ENCODE data around the gene HBS1L.

DNA sequence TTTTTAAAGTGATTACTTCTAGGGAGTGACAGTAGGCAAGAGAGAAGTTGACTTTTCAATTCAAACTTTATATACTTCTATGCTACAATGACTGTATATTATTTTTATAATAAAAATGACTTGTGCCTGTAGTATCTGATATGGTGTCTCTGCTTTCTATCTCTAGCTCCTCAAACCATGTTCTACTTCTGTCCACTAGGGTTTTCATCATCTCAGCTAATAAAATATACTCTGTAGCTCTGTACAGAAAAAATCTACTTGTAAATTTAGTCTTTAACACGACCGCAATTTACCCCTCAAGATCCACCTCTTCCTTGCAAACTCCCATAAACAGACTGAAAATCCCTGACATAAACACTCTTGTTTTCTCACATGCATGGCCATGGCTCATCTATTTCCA lies 42.3 kb downstream of the HBS1L start:
- no peak for TF ChIP-seq FOXM1 (IDR thresholded peaks at IDR 0.05; ENCODE audit: low read depth, low read length)
- TF ChIP-seq, protein P1, sequence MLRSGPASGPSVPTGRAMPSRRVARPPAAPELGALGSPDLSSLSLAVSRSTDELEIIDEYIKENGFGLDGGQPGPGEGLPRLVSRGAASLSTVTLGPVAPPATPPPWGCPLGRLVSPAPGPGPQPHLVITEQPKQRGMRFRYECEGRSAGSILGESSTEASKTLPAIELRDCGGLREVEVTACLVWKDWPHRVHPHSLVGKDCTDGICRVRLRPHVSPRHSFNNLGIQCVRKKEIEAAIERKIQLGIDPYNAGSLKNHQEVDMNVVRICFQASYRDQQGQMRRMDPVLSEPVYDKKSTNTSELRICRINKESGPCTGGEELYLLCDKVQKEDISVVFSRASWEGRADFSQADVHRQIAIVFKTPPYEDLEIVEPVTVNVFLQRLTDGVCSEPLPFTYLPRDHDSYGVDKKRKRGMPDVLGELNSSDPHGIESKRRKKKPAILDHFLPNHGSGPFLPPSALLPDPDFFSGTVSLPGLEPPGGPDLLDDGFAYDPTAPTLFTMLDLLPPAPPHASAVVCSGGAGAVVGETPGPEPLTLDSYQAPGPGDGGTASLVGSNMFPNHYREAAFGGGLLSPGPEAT (IDR thresholded peaks at IDR 0.05; ENCODE audit: low read depth), result no peak
- TF ChIP-seq CTCF (IDR thresholded peaks at IDR 0.05 in 2 of 3, conservative IDR thresholded peaks at IDR 0.05 in 1 of 3; ENCODE audit: control insufficient read depth in 2 of 3, extremely low read depth in 1 of 3, insufficient read depth in 1 of 3, low read depth in 3 of 3, low read length in 3 of 3), result no peak
- no peak for TF ChIP-seq BRCA1 (IDR thresholded peaks at IDR 0.05; ENCODE audit: low read depth, low read length)
- TF ChIP-seq GABPA (IDR thresholded peaks at IDR 0.05; ENCODE audit: low read depth), result no peak
- TF ChIP-seq YY1 (IDR thresholded peaks at IDR 0.05; ENCODE audit: low read depth, low read length), result no peak
- TF ChIP-seq CHD1 (IDR thresholded peaks at IDR 0.05; ENCODE audit: low read depth, low read length), result no peak
- TF ChIP-seq, protein P2, sequence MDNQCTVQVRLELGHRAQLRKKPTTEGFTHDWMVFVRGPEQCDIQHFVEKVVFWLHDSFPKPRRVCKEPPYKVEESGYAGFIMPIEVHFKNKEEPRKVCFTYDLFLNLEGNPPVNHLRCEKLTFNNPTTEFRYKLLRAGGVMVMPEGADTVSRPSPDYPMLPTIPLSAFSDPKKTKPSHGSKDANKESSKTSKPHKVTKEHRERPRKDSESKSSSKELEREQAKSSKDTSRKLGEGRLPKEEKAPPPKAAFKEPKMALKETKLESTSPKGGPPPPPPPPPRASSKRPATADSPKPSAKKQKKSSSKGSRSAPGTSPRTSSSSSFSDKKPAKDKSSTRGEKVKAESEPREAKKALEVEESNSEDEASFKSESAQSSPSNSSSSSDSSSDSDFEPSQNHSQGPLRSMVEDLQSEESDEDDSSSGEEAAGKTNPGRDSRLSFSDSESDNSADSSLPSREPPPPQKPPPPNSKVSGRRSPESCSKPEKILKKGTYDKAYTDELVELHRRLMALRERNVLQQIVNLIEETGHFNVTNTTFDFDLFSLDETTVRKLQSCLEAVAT (IDR thresholded peaks at IDR 0.05), result no peak
- no peak for TF ChIP-seq JUND (IDR thresholded peaks at IDR 0.05; ENCODE audit: low read depth, low read length)
- no peak for TF ChIP-seq SKIL (IDR thresholded peaks at IDR 0.05; ENCODE audit: low read depth, poor library complexity, severe bottlenecking)

All from GM12878 (cell line).